Keratinocyte (primary cell): ENCODE results near the gene NPM1. TPM values are rescaled to one million over a fixed set of nuclear protein-coding genes. Genes with fewer than 3 reads are reported as not detected.

Experiments used
- DNase-seq: peaks from one replicate; pipeline ENCODE4 v3.0.0-alpha.2; 2011; ENCODE audit warnings: low read depth, missing footprints, low spot score
- FAIRE-seq: peaks from 2 replicates; lab custom pipeline; 2011; peaks lifted over from hg19 to GRCh38; lab: Jason Lieb, UNC
- H2AFZ ChIP-seq: 2 replicates; pipeline ENCODE4 v1.6.0; 2012; ENCODE audit warnings: low read length, control low read depth, inconsistent platforms; ENCODE audit not compliant: control insufficient read depth
- H3K27ac ChIP-seq: 2 replicates; pipeline ENCODE4 v1.5.1; 2011; ENCODE audit warnings: low read length; ENCODE audit not compliant: control insufficient read depth, insufficient read depth
- H3K27me3 ChIP-seq: 3 replicates; pipeline ENCODE4 v1.6.0; 2011; ENCODE audit warnings: low read length; ENCODE audit not compliant: control insufficient read depth, insufficient read depth; ENCODE audit errors: extremely low read depth
- H3K36me3 ChIP-seq, 2 experiments: 2 replicates in 1 of 2; 3 replicates in 1 of 2; pipeline ENCODE4 v1.5.1; 2011; ENCODE audit warnings: low read length in 2 of 2, mild to moderate bottlenecking in 1 of 2; ENCODE audit not compliant: control insufficient read depth in 2 of 2, insufficient read depth in 2 of 2; ENCODE audit errors: extremely low read depth in 1 of 2
- H3K4me1 ChIP-seq: 3 replicates; pipeline ENCODE4 v1.5.1; 2011; ENCODE audit warnings: low read length; ENCODE audit not compliant: control insufficient read depth, insufficient read depth; ENCODE audit errors: extremely low read depth
- H3K4me2 ChIP-seq: 3 replicates; pipeline ENCODE4 v1.6.0; 2011; ENCODE audit warnings: low read depth, low read length; ENCODE audit not compliant: control insufficient read depth, insufficient read depth; ENCODE audit errors: extremely low read depth
- H3K4me3 ChIP-seq, 3 experiments: fragments of 200-600 bp in 1 of 3; sonication (generic) in 1 of 3; 2 replicates in 2 of 3; 3 replicates in 1 of 3; pipeline ENCODE4 v1.5.1; 2011 to 2016; ENCODE audit warnings: low read length in 3 of 3, mild to moderate bottlenecking in 3 of 3, control low read depth in 2 of 3, inconsistent platforms in 1 of 3, low read depth in 1 of 3, mixed read lengths in 1 of 3, mixed run types in 1 of 3, moderate library complexity in 1 of 3; ENCODE audit not compliant: control insufficient read depth in 2 of 3, insufficient read depth in 2 of 3; ENCODE audit errors: extremely low read depth in 1 of 3
- H3K79me2 ChIP-seq: 2 replicates; pipeline ENCODE4 v1.6.0; 2012; ENCODE audit warnings: low read length; ENCODE audit not compliant: control insufficient read depth, insufficient read depth
- H3K9ac ChIP-seq: 3 replicates; pipeline ENCODE4 v1.6.0; 2011; ENCODE audit warnings: low read length; ENCODE audit not compliant: control insufficient read depth, insufficient read depth; ENCODE audit errors: extremely low read depth
- H3K9me1 ChIP-seq: 3 replicates; pipeline ENCODE4 v1.6.0; 2011; ENCODE audit warnings: low read length; ENCODE audit not compliant: control insufficient read depth, insufficient read depth; ENCODE audit errors: extremely low read depth
- H3K9me3 ChIP-seq: 2 replicates; pipeline ENCODE4 v1.5.1; 2012; ENCODE audit warnings: low read depth, low read length; ENCODE audit not compliant: control insufficient read depth
- H4K20me1 ChIP-seq: 3 replicates; pipeline ENCODE4 v1.6.0; 2011; ENCODE audit warnings: low read length; ENCODE audit not compliant: control insufficient read depth, insufficient read depth; ENCODE audit errors: extremely low read depth
- EZH2 ChIP-seq: IDR thresholded peaks from one replicate; pipeline ENCODE4 v1.6.1; 2012; ENCODE audit warnings: inconsistent platforms, mild to moderate bottlenecking, low read length, moderate library complexity
- dilution Hi-C: fragments of 300-500 bp; cut with MboI; formaldehyde crosslinking; loops from one replicate; pipeline ENCODE4 v1.7.0; 2020; ENCODE audit warnings: low sequenced_read_pairs; ENCODE audit not compliant: extremely low pct_ligation_motif_present
- polyA plus RNA-seq, 5 experiments: library from polyadenylated mRNA; depleted of rRNA in 3 of 5; stranded (reverse) in 3 of 5; stranded (forward) in 1 of 5; unstranded in 1 of 5; fragments of >200 nt; gene quantifications; 1 replicate in 1 of 5; 2 replicates in 3 of 5; 3 replicates in 1 of 5; pipeline versions ENCODE4 v1.2.1 to v1.2.3, GENCODE V29; 2011 to 2012; ENCODE audit warnings: missing spikeins in 2 of 5, low read depth in 1 of 5, low replicate concordance in 1 of 5
- TF ChIP-seq, protein P1 (sequence below), 3 experiments: IDR thresholded peaks in 1 of 3; conservative IDR thresholded peaks in 1 of 3; optimal IDR thresholded peaks in 1 of 3; 2 replicates in 2 of 3; 3 replicates in 1 of 3; pipeline versions ENCODE3 to v1.5.1; 2011; ENCODE audit warnings: low read length in 3 of 3, mild to moderate bottlenecking in 3 of 3, moderate library complexity in 2 of 3, control low read depth in 1 of 3, inconsistent platforms in 1 of 3; ENCODE audit not compliant: insufficient read depth in 2 of 3; ENCODE audit errors: extremely low read depth in 1 of 3

Gene NPM1
- polyA plus RNA-seq, 1 donor (not counting 4 experiments of a cell fraction or from before 2014, with no cell fraction given): 2,398 TPM

DNA sequence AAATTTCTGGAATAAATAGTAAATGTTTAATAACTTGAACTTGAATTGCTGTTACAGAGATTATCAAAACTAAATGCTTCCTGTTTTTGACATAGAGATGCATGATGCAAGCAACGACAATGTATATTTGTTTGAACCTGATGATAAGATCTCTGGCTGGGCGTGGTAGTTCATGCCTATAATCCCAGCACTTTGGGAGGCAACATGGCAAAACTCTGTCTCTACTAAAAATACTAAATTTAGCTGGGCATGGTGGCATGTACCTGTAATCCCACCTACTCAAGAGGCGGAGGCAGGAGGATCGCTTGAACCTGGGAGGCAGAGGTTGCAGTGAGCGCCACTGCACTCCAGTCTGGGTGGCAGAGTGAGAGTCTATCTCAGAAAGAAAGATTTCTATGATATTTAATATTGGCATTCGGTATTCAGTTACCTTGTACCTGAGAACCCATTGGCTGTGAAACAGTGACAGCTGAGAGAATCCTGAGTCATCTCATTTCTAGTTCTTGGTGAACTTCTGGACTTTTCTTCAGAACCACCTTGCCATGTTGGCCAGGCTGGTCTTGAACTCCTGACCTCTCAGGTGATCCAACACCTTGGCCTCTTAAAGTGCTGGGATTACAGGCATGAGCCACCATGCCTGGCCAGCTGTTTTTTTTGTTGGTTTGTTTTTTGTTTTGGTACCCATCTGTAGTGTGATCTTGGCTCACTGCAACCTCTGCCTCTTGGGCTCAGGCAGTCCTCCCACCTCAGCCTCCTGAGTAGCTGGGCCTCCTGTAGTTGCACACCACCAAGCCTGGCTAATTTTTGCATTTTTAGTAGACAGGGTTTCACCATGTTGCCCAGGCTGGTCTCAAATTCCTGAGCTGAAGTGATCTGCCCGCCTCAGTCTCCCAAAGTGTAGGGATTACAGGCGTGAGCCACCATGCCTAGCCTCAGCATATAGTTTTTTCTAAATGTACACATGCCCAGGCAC is 21.8 kb downstream of the NPM1 start:
- Histone ChIP-seq H3K36me3 (peaks cover 26 to 43% of the 10 kb centered on the region in 2 experiments), H3K9me3 (no peaks in the 10 kb centered on the region), H3K4me2 (no peak overlapping the region), H3K9me1 (no peaks in the 10 kb centered on the region), H3K4me3 (no peak overlapping the region), H2AFZ (no peak overlapping the region), H4K20me1 (peaks cover 45% of the 10 kb centered on the region), H3K27ac (no peak overlapping the region), H3K27me3 (no peaks in the 10 kb centered on the region), H3K4me1 (no peaks in the 10 kb centered on the region), H3K79me2 (peaks cover 46% of the 10 kb centered on the region), H3K9ac (no peak overlapping the region)
- dilution Hi-C loops: no loop called here
- FAIRE-seq: no peak
- no peak for DNase-seq
- TF ChIP-seq EZH2: no peak
- TF ChIP-seq, protein P1, sequence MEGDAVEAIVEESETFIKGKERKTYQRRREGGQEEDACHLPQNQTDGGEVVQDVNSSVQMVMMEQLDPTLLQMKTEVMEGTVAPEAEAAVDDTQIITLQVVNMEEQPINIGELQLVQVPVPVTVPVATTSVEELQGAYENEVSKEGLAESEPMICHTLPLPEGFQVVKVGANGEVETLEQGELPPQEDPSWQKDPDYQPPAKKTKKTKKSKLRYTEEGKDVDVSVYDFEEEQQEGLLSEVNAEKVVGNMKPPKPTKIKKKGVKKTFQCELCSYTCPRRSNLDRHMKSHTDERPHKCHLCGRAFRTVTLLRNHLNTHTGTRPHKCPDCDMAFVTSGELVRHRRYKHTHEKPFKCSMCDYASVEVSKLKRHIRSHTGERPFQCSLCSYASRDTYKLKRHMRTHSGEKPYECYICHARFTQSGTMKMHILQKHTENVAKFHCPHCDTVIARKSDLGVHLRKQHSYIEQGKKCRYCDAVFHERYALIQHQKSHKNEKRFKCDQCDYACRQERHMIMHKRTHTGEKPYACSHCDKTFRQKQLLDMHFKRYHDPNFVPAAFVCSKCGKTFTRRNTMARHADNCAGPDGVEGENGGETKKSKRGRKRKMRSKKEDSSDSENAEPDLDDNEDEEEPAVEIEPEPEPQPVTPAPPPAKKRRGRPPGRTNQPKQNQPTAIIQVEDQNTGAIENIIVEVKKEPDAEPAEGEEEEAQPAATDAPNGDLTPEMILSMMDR (optimal IDR thresholded peaks at IDR 0.05 in 1 of 3, IDR thresholded peaks at IDR 0.05 in 1 of 3, conservative IDR thresholded peaks at IDR 0.05 in 1 of 3; ENCODE audit: extremely low read depth in 1 of 3, insufficient read depth in 2 of 3, low read length in 3 of 3): no peak

DNA sequence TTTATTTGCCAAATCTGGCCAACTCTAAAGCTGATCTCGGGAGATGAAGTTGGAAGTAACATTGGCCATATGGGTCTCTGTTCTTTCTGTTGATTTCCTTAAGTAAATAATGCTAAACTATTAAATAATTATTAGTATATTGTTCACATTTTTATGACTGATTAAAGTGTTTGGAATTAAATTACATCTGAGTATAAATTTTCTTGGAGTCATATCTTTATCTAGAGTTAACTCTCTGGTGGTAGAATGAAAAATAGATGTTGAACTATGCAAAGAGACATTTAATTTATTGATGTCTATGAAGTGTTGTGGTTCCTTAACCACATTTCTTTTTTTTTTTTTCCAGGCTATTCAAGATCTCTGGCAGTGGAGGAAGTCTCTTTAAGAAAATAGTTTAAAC is 22.5 kb downstream of the NPM1 start:
- no peak for DNase-seq
- H3K9me3 ChIP-seq: no peaks in the 10 kb centered on the region
- H3K4me3 ChIP-seq: no peak overlapping the region
- no peak for FAIRE-seq
- dilution Hi-C loops: no loop called here
- peaks cover 42% of the 10 kb centered on the region for H3K79me2 ChIP-seq
- H3K36me3 ChIP-seq: peaks cover 23 to 43% of the 10 kb centered on the region in 2 experiments
- H3K4me2 ChIP-seq: no peak overlapping the region
- H4K20me1 ChIP-seq: peaks cover 45% of the 10 kb centered on the region
- no peak overlapping the region for H3K9ac ChIP-seq
- H3K27me3 ChIP-seq: no peaks in the 10 kb centered on the region
- no peaks in the 10 kb centered on the region for H3K4me1 ChIP-seq
- H2AFZ ChIP-seq: no peak overlapping the region
- TF ChIP-seq, protein P1 (optimal IDR thresholded peaks at IDR 0.05 in 1 of 3, IDR thresholded peaks at IDR 0.05 in 1 of 3, conservative IDR thresholded peaks at IDR 0.05 in 1 of 3; ENCODE audit: extremely low read depth in 1 of 3, insufficient read depth in 2 of 3, low read length in 3 of 3): no peak
- TF ChIP-seq EZH2: no peak
- no peaks in the 10 kb centered on the region for H3K9me1 ChIP-seq
- no peak overlapping the region for H3K27ac ChIP-seq
